ENCODE data around the gene NEO1. TPM values are rescaled to one million over a fixed set of nuclear protein-coding genes. Genes with fewer than 3 reads are reported as not detected.

The NEO1 gene
- total RNA-seq, 2 donors from 2014 or later, result 14.4 to 15.9 TPM

DNA sequence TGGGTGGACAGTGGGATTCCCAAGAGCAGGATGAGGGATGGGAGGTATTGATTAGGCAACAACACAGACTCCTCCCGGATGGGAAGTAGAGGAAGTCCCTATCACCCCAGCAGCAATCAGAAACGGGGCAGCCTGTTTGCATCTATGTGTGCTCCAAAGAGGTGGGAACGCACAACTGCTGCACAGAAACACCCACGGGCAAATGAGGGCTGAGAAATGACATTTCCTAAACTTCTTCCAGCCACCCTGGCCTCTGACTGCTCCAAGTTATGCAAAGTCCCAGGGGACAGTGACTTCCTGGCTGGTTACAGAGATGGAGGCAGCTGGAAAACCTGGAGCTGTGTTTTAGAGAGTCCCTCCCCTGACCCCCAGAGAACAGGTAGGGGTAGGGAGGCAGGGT lies 273.9 kb downstream of the NEO1 start:
- DNase-seq (ENCODE audit: low spot score), result no peak
- Histone ChIP-seq H3K9me3 (no peaks in the 10 kb centered on the region), H3K36me3 (peaks cover 10% of the 10 kb centered on the region), H3K27ac (no peak overlapping the region), H3K4me1 (peaks cover 0 to 16% of the 10 kb centered on the region in 2 donors), H3K27me3 (no peaks in the 10 kb centered on the region), H3K4me3 (no peak overlapping the region)
- TF ChIP-seq, protein P1, sequence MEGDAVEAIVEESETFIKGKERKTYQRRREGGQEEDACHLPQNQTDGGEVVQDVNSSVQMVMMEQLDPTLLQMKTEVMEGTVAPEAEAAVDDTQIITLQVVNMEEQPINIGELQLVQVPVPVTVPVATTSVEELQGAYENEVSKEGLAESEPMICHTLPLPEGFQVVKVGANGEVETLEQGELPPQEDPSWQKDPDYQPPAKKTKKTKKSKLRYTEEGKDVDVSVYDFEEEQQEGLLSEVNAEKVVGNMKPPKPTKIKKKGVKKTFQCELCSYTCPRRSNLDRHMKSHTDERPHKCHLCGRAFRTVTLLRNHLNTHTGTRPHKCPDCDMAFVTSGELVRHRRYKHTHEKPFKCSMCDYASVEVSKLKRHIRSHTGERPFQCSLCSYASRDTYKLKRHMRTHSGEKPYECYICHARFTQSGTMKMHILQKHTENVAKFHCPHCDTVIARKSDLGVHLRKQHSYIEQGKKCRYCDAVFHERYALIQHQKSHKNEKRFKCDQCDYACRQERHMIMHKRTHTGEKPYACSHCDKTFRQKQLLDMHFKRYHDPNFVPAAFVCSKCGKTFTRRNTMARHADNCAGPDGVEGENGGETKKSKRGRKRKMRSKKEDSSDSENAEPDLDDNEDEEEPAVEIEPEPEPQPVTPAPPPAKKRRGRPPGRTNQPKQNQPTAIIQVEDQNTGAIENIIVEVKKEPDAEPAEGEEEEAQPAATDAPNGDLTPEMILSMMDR (IDR thresholded peaks at IDR 0.05), result no peak

DNA sequence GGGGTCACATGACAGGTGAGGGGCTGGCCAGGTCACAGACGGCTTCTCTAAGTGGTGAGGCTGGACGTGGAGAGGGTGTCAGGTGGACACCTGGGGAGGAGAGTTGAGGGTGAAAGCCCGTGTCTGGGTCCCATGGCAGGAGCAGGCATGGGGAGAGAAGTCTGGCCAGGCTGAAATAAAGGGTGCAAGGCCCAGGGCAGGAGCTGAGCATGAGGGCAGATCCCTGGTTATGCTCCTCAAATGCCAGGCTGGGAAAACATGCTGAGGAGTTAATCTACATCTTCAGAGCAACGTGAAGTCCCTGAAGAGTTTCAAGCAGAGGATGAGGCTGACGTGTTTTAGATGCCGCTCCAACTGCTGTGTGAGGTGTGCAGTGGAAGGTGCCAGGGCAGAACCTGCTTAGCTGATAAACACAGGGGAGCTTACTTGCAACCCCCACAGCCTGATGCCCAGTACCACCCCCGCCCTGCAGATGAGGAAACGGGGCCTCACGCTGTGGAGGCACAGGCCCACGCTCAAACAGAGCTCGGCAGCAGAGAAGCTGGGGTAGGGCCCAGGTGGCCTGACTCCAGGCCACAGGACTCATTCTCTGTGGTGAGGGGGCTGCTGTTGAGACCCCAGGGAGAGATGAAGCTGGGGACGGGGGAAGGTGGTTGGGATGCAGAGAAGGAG lies 276.0 kb downstream of the NEO1 start:
- H3K4me1 ChIP-seq, result peaks cover 0 to 18% of the 10 kb centered on the region in 2 donors
- TF ChIP-seq, protein P1 (IDR thresholded peaks at IDR 0.05), result no peak
- H3K36me3 ChIP-seq, result peaks cover 4% of the 10 kb centered on the region
- no peak overlapping the region for H3K27ac ChIP-seq
- H3K27me3 ChIP-seq, result no peaks in the 10 kb centered on the region
- H3K4me3 ChIP-seq, result no peak overlapping the region
- H3K9me3 ChIP-seq, result no peaks in the 10 kb centered on the region
- DNase-seq (ENCODE audit: low spot score), result no peak

DNA sequence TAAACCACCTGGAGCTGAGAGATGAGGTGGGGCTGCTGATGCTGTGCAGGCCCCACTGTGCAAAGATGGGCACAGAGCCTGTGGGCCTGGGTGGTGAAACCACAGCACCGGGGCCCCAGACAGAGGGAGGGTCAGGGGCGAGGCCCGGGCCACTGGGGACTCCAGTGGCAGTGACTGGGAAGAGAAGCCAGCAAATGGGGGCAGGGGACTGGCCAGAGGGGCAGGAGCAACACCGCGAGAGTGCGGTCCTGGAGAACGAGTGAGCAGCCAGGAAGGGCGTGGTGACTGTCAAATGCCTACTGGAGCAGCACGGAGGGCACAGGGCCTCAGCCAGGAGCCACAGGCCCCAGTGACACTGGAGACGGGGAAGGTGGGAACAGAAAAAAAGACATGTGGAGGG lies 276.7 kb downstream of the NEO1 start:
- DNase-seq (ENCODE audit: low spot score), result no peak
- Histone ChIP-seq H3K4me1 (peaks cover 0 to 18% of the 10 kb centered on the region in 2 donors), H3K27me3 (no peaks in the 10 kb centered on the region), H3K4me3 (no peak overlapping the region), H3K9me3 (no peaks in the 10 kb centered on the region), H3K27ac (no peak overlapping the region), H3K36me3 (peaks cover 4% of the 10 kb centered on the region)
- TF ChIP-seq, protein P1 (IDR thresholded peaks at IDR 0.05), result no peak

DNA sequence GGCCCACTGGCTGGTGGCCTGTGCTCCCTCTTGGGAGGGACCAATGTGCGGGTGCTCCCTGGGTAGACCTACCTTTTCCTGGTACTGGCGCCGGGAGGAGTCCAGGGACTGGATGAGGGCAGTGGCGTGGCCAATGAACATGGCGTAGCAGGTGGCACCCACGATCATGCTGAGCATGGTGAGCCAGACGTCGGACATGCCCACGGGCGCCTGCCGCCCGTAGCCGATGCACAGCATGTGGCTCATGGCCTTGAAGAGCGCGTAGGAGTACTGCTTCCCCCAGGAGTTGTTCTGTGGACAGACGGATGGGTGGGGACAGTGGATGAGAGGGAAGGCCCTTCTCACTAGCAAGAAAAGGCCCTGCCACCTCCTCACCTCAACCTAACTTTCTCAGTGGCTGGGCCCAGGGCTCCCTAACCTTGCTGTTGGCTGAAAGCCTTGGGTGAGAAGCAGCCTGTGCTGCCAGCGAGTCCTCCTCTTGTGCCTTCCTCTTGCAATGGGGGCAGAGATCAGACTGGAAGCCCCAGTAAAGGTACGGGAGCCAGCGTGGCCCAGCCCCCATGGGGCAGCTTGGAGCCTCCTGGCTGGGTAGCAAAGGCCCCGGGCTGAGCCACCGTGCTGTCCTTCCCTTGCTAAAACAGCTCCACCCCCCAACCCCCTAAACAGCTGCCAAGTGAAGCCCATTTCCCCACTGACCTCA lies 277.4 kb downstream of the NEO1 start:
- Histone ChIP-seq H3K27ac (no peak overlapping the region), H3K27me3 (no peaks in the 10 kb centered on the region), H3K4me3 (no peak overlapping the region), H3K9me3 (no peaks in the 10 kb centered on the region), H3K4me1 (peaks cover 0 to 18% of the 10 kb centered on the region in 2 donors), H3K36me3 (peaks cover 4% of the 10 kb centered on the region)
- DNase-seq (ENCODE audit: low spot score), result no peak
- TF ChIP-seq, protein P1 (IDR thresholded peaks at IDR 0.05), result no peak

DNA sequence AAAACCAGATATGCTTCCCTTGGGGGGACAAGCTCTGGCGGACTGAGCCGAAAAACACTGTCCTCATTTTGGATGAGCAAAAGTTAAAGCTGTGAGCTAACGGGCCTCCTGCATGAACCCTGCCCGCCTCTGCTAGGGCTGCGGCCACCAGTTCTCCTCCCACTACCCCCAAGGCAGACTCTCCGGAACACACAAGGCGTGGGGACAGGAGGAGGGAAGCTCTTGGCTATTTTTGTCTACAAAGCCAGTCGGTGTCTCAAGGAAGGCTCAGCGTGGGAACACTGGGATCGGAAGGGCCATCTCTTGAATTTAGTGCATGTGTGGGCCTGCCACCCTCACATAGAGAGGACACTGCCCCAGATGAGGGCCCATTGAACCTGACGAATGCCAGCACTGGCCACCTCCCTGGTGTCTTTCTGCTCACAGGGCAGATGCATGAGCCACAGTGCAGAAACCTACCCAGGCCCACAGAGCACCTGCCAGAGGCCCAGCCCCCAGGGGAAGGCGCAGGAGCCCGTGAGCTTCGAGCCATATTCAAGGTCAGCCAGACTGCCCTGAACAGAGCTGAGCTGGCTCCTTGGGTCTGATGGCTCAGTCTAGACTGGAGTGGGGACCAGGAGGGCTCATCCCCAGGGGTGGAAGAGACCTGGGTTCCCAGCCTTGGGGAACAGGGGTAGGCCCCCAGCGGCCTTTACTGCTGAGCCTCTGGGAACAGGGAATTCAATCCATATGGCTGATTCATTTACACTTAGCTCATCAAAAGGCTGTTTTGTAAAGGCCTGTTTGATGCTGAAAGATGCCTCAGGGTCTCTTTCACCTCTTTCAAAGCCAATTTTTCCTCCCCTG lies 278.2 kb downstream of the NEO1 start:
- TF ChIP-seq, protein P1 (IDR thresholded peaks at IDR 0.05), result no peak
- Histone ChIP-seq H3K4me1 (peaks cover 0 to 18% of the 10 kb centered on the region in 2 donors), H3K36me3 (peaks cover 4% of the 10 kb centered on the region), H3K27me3 (no peaks in the 10 kb centered on the region), H3K27ac (no peak overlapping the region), H3K9me3 (no peaks in the 10 kb centered on the region), H3K4me3 (no peak overlapping the region)
- no peak for DNase-seq (ENCODE audit: low spot score)

All from right atrium auricular region (tissue), 2 donors.